ENCODE measurements around the gene ZDHHC11.
"Not testable (repeated sequence)": the region's sequence is repeated elsewhere in the genome, so short reads cannot be mapped to it uniquely, and the experiment has no call there.

The ZDHHC11 gene

DNA sequence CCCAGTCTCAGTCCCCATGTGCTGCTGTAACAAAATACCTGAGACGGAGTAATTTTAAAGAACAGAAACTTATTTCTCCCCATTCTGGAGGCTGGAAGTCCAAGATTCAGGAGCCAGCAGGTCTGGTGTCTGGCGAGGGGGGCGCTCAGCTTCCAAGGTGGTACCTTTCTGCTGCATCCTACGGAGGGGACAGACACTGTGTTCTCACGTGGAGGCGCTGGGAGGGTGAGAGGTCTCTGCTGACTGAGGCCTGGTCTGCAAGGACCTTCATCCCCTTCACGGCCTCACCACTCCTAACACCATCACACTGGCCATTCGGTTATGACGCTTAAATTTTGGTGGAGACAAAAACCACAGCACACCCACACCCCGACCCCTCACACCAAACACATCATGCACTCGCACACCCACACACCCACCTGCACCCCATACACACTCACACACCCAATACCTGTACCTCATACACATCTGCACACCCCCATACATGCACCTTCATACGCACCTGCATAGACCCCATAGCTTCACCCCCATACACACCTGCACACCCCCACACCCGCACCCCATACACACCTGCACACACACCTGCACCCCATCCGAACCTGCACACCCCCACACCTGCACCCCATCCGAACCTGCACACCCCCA is 9.8 kb upstream of the ZDHHC11 start:
- DNase-seq (ENCODE audit: low read depth, low spot score): no peak
- no peak overlapping the region for H3K27ac ChIP-seq

DNA sequence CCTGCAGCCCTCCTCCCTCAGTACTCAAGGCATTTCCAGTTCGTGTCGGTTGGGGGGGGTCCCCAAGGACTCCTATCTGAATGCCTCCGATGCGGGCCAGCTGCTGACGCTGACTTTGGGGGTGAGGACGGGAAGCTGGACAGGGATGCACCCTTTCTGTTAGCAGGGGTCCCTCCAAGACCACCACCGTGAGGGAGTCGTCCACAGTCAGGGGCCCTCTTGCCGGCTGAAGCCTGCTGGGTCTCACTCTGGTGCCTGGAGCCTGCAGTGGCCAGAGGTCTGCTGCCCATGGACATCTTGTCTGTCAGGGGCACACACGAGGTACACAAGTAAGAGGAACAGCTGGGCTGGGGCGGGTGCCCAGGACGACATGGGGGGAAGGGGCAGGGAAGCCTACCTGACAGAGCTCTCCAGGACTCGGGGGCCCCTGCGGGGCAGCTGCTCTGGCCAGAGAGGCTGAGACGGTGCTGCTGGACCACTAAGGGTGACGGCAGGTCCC is 9.1 kb upstream of the ZDHHC11 start:
- no peak for DNase-seq (ENCODE audit: low read depth, low spot score)
- no peak overlapping the region for H3K27ac ChIP-seq

DNA sequence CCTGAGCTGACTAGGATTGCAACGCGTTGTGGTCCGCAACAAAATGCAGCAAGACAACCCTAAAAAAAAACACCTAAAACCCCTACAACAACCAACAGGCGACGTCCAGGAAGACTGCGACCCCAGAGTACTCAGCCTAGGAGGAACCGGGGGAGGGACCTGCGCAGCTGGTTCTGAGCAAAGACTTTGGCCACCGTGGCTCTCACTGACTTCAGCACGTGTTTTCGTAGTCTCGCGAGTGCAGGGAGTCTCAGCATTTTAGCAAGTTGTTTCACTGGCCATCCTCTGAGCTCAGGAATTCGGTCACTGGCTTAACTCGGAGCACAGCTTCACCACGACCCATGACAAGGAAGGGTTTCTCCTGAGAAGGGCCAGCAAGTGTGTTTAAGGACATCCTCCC is 8.6 kb upstream of the ZDHHC11 start:
- H3K27ac ChIP-seq: no peak overlapping the region
- DNase-seq (ENCODE audit: low read depth, low spot score): no peak

DNA sequence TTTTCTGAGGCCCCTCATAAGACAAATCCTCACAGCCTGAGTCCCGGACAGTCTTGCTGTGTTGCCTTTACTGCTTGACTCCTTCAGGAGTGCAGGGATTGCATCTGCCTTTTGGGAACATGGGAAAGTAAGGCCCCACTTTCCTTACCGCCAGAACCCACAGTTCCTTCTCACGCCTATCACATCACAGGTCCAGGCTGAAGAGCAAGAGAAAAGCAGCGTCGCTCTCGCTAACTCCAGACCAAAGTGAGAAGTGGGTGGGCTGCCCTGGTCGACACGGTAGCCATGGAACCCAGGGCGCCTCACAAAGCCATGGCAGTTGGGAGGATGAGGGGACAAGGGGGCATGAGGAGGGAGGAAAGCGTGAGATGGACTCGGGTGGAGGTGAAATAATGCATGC is 7.9 kb upstream of the ZDHHC11 start:
- H3K27ac ChIP-seq: no peak overlapping the region
- DNase-seq (ENCODE audit: low read depth, low spot score): no peak

DNA sequence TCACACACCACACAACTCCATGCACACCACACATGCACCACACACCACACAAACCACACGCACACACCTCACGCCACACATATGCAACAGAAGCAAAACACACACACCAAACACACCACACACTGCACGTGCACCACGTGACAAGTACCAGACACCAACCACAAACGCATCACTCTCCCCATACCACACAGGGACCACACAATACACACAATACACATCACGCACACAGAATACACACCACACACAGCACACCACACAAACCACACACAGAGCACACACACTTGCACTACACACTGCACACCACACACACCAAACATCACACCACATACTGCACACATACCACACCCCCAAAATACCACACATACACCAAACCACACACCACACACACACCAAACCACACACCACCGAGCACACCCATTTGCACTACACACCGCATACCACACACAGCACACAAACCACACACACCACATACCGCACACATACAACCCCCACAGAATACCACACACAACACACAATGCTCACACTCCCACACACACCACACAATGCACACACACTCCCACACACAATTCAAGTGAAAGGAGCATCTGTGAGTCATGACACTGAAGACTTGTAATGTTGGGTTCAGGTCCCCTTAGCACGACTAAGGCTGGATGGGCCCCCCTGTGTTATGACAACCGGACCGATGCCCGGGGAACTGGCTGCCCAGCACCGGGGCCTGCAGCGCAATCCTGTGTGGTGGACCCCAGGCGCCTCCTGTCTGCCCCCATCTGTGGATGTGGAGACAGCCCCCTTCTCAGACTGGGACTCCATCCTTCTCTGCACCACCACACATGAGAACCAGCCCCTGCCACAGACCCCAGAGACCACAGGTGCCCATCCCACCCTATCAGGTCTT is 6.0 kb upstream of the ZDHHC11 start:
- H3K27ac ChIP-seq: no peak overlapping the region
- DNase-seq (ENCODE audit: low read depth, low spot score): no peak

DNA sequence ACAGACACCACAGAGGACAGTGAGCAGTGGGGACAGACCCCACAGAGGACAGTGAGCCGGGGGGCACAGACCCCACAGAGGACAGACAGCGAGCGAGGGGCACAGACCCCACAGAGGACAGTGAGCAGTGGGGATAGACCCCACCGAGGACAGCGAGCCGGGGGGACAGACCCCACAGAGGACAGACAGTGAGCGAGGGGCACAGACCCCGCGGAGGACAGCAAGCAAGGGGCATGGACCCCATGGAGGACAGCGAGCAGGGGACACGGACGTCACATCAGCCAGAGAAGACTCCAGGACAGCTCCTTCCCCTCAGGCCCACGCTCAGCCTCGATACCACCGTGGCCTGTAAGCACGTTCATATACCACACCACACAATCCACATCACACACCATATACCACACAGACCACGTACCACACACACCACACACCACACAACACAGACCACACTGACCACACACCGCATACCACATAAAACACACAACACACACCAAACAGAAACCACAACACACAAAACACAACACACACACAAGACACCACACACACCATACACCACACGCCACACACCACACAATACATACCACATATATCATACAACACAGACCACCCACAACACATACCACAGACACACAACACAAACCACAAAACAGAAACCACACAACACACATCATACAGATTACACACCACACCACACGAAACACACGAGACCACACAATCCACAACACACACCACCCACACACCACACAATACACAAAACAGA is 5.2 kb upstream of the ZDHHC11 start:
- DNase-seq (ENCODE audit: low read depth, low spot score): no peak
- H3K27ac ChIP-seq: no peak overlapping the region

DNA sequence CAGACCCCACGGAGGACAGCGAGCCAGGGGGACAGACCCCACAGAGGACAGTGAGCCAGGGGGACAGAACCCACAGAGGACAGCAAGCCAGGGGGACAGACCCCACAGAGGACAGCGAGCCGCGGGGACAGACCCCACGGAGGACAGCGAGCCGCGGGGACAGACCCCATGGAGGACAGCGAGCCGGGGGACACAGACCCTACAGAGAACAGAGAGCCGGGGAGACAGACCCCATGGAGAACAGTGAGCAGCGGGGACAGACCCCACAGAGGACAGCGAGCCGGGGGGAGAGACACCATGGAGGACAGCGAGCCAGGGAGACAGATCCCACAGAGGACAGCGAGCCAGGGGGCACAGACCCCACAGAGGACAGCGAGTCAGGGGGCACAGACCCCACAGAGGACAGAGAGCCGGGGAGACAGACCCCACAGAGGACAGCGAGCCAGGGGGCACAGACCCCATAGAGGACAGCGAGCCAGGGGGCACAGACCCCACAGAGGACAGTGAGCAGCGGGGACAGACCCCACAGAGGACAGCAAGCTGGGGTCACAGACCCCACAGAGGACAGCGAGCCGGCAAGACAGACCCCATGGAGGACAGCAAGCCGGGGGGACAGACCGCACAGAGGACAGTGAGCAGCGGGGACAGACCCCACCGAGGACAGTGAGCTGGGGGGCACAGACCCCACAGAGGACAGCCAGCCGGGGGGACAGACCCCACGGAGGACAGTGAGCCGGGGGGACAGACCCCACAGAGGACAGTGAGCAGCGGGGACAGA is 4.4 kb upstream of the ZDHHC11 start:
- H3K27ac ChIP-seq: no peak overlapping the region
- DNase-seq (ENCODE audit: low read depth, low spot score): no peak

DNA sequence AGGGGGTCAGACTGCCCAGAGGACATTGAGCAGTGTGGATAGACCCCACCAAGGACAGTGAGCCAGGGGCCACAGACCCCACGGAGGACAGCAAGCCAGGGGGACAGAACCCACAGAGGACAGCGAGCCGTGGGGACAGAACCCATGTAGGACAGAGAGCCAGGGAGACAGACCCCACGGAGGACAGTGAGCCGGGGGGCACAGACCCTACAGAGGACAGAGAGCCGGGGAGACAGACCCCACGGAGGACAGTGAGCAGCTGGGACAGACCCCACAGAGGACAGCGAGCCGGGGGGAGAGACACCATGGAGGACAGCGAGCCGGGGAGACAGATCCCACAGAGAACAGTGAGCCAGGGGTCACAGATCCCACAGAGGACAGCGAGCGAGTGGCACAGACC is 3.4 kb upstream of the ZDHHC11 start:
- no peak overlapping the region for H3K27ac ChIP-seq
- DNase-seq (ENCODE audit: low read depth, low spot score): no peak

DNA sequence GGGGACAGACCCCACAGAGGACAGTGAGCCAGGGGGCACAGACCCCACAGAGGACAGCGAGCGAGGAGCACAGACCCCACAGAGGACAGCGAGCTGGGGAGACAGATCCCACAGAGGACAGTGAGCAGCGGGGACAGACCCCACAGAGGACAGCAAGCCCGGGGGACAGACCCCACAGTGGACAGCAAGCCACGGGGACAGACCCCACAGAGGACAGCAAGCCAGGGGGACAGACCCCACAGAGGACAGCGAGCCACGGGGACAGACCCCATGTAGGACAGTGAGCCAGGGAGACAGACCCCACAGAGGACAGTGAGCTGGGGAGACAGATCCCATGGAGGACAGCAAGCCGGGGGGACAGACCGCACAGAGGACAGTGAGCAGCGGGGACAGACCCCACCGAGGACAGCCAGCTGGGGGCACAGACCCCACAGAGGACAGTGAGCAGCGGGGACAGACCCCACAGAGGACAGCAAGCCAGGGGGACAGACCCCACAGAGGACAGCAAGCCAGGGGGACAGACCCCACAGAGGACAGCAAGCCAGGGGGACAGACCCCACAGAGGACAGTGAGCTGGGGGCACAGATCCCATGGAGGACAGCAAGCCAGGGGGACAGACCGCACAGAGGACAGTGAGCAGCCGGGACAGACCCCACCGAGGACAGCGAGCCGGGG is 2.8 kb upstream of the ZDHHC11 start:
- DNase-seq (ENCODE audit: low read depth, low spot score); H3K27ac ChIP-seq: not testable (repeated sequence)

DNA sequence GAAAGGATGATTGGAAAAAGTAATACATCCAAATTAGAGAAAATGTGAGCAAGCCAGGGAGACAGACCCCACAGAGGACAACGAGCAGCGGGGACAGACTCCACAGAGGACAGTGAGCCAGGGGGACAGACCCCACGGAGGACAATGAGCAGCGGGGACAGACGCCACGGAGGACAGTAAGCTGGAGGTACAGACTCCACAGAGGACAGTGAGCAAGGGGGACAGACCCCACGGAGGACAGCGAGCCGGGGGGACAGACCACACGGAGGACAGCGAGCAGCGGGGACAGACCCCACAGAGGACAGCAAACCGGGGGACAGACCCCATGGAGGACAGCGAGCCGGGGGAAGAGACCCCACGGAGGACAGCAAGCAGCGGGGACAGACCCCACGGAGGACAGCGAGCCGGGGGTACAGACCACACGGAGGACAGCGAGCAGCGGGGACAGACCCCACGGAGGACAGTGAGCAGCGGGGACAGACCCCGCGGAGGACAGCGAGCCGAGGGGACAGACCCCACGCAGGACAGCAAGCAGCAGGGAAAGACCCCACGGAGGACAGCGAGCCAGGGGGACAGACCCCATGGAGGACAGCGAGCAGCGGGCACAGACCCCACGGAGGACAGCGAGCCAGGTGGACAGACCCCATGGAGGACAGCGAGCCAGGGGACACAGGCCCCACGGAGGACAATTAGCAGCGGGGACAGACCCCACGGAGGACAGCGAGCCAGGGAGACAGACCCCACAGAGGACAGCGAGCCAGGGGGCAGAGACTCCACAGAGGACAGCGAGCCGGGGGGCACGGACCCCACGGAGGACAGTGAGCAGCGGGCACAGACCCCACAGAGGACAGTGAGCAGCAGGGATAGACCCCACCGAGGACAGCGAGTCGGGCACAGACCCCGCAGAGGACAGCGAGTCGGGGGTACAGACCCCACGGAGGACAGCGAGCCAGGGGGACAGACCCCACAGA is 1.9 kb upstream of the ZDHHC11 start:
- no peak overlapping the region for H3K27ac ChIP-seq
- no peak for DNase-seq (ENCODE audit: low read depth, low spot score)

DNA sequence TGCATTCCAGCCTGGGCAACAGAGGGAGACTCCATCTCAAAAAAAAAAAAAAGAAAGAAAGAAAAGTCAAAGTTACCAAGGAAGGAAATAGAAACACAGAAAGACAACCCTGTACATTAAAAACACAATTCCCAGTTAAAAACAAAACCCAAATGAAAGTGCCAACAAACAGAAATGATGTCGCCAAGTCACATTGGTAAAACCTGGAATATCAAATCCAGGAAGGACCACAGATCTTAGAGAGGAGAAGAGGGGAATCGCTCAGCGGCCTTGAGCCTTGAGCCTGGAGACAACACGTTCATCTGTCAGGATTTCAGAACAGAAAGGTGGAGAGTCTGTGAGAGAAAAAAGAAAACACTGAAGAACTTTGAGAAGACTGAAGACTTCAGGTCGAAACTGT is 1.2 kb upstream of the ZDHHC11 start:
- H3K27ac ChIP-seq: no peak overlapping the region
- no peak for DNase-seq (ENCODE audit: low read depth, low spot score)

DNA sequence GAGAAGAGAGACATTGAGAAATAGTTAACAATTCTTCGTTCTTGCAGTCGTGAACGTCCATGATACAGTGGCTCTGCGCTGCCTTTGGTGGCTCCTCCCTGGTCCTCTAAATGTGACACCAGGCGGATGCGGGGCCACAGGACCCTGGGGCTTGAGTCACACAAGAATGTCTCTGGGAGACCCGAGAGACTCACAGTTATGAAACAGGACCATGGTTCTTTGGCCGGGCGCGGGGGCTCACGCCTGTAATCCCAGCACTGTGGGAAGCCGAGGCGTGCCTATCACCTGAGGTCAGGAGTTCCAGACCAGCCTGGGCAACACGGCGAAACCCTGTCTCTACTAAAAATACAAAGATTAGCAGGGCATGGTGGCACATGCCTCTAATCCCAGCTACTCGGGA is 767 bp upstream of the ZDHHC11 start:
- DNase-seq (ENCODE audit: low read depth, low spot score): no peak
- H3K27ac ChIP-seq: no peak overlapping the region

DNA sequence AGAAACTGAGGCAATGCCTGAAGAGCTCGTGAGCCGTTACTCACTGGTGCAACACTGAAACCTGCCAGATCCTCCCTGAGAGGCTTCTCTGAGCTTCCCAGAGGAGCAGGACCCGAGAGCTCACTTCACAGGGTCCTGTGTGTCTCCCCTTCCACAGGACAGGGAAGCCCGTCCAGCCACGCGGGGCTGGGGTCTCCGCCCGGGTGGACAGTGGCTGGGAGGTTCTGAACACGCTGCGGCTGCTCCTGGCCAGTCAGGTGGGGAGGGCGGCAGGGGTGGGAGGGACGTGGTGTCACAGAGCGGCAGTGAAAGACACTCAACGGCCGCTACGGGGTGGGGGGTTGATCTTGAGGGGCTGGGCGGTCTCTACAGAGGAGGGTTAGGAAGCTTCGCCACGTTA is 290 bp upstream of the ZDHHC11 start:
- no peak for DNase-seq (ENCODE audit: low read depth, low spot score)
- H3K27ac ChIP-seq: no peak overlapping the region

DNA sequence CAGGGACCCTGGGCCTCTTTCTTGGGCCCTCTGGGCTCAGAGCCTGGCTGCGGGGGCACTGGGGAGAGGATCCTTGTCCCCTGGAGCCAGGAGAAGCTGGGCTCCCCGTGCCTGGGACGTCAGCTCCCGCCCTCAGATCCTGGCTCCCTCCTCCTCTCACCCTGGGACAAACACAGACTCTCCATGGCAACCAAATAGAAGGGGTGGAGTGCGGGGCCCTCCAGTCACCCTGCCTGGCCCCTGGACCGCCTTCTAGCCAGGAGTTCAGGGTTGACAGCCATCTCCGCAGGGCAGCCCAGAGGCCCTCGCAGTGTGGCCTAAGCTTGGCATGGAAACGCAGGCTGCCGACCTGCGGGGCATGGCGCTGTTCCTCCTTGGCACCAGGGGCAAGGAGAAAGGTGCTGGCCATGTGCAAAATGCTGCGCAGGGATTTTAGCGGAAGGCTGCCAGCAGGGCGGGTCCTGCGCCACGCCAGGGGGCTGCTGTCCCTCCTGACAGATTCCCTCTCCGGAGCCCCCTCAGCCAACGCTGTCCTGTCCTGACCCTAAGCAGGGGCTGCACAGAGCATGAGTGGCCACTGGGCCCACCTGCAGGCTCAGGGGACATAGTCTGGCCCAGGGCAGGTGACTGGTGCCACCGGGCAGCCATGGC is 1.0 kb downstream of the ZDHHC11 start:
- DNase-seq (ENCODE audit: low read depth, low spot score): no peak
- H3K27ac ChIP-seq: no peak overlapping the region

DNA sequence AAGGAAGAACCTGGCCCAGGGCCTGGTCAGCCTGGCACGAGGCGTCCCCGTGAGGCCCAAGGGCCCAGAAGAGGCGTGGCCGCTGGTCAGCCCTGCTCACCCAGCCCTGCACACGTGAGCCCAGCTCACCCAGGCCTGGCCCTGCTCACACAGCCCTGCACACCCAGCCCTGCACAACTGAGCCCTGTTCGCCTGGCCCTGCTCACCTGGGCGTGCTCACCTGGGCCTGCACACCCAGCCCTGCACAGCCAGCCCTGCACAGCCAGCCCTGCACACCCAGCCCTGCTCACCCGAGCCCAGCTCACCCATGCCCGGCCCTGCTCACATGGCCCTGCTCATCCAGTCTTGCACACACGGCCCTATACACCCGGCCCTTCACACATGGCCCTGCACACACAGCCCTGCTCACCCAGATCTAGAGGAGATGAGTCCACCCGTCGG is 2.1 kb downstream of the ZDHHC11 start:
- no peak overlapping the region for H3K27ac ChIP-seq
- DNase-seq (ENCODE audit: low read depth, low spot score): no peak

DNA sequence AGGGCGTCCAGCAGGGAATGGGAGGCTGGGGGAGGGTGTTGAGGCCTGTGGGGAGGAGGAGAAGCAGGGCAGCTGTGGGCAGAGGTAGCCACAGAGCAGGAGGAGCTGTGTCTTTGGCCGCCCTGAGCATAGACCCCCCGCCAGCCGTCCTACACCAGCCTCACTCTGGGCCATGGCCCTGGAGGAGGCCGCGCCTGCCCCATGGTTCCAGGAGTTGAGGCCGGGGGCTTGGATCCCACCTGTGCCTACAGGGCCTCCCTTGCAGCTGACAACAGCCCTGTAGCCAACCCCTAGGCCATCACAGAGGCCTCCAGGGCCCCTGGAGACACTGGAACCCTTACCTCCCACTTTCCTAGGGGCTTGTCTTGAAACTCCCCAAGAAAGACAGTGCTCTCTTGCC is 3.0 kb downstream of the ZDHHC11 start:
- H3K27ac ChIP-seq; DNase-seq (ENCODE audit: low read depth, low spot score): not testable (repeated sequence)

DNA sequence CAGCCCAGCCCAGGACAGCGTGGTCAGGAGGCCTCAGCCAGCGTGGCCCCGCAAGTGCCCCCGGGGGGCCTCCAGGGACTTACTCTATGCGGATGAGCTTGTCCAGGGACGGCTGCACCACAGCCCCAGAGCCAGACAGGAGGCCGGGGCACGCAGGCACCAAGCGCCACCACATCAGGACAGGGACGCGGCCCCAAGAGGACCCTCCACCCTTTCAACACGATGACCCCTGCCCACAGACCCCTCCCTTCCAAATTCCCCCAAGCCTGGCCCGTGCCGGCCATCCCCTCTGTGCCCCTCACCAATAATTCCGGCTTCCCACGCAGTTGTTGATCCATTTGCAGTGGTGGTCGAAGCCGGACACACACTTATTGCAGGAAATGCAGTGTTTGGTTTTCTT is 3.6 kb downstream of the ZDHHC11 start:
- H3K27ac ChIP-seq; DNase-seq (ENCODE audit: low read depth, low spot score): not testable (repeated sequence)

DNA sequence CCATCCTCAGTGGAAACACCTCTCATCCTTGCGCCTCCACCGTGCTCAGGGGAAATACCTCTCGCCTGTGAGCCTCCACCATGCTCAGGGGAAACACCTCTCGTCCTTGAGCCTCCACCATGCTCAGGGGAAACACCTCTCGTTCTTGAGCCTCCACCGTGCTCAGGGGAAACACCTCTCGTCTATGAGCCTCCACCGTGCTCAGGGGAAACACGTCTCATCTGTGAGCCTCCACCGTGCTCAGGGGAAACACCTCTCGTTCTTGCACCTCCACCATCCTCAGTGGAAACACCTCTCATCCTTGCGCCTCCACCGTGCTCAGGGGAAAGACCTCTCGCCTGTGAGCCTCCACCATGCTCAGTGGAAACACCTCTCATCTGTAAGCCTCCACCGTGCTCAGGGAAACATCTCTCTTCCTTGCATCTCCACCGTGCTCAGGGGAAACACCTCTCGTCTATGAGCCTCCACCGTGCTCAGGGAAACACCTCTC is 4.1 kb downstream of the ZDHHC11 start:
- not testable (repeated sequence) for DNase-seq (ENCODE audit: low read depth, low spot score); H3K27ac ChIP-seq

Measured in epithelial cell of prostate (primary cell).